GM12874 (cell line): ENCODE measurements around the gene C17orf67.

Source experiments
- CTCF ChIP-seq: IDR thresholded peaks from 2 replicates; pipeline ENCODE4 v1.5.1; 2011; ENCODE audit warnings: low read depth, mild to moderate bottlenecking, control low read depth, low read length, moderate library complexity; ENCODE audit not compliant: insufficient read depth

The C17orf67 gene

GRCh38 chr17:56795221-56795865, 38.4 kb downstream of the C17orf67 start:
- no peak for TF ChIP-seq CTCF

- no peak for TF ChIP-seq CTCF
Measured at GRCh38 chr17:56793957-56794356, 39.8 kb downstream of the C17orf67 start.

GRCh38 chr17:56793531-56793930, 40.2 kb downstream of the C17orf67 start:
- no peak for TF ChIP-seq CTCF

- no peak for TF ChIP-seq CTCF
Measured at GRCh38 chr17:56792267-56792666, 41.5 kb downstream of the C17orf67 start.

- TF ChIP-seq CTCF = no peak
Measured at GRCh38 chr17:56786989-56787482, 46.7 kb downstream of the C17orf67 start.

- TF ChIP-seq CTCF = no peak
Measured at GRCh38 chr17:56785997-56786680, 47.6 kb downstream of the C17orf67 start.

- TF ChIP-seq CTCF = no peak
Measured at GRCh38 chr17:56785405-56785804, 48.3 kb downstream of the C17orf67 start.
